Psoas muscle (tissue), 8 donors: ENCODE data around the gene CALCOCO2. TPM values are rescaled to one million over a fixed set of nuclear protein-coding genes. Genes with fewer than 3 reads are reported as not detected.

Source experiments
- ATAC-seq, 4 donors: fragments of 200-7000 bp; cut with Tn5 transposase; one replicate each; pipeline ENCODE4 v1.9.1; 2020; ENCODE audit warnings: moderate library complexity in 3 of 4, mild to moderate bottlenecking in 2 of 4
- DNase-seq, 2 donors: peaks; one replicate each; pipeline ENCODE4 v3.0.0-alpha.2; 2020
- H3K27ac ChIP-seq: fragments of 200-600 bp; one replicate; pipeline ENCODE4 v1.8.0; 2022
- H3K27me3 ChIP-seq, 3 donors: fragments of 200-600 bp in 1 of 3; one replicate each; pipeline versions ENCODE4 v1.6.1 to v1.8.0; 2013 to 2022; ENCODE audit warnings: low read length in 2 of 3, mild to moderate bottlenecking in 2 of 3, moderate library complexity in 1 of 3; ENCODE audit not compliant: insufficient read depth in 3 of 3
- H3K36me3 ChIP-seq, 2 donors: fragments of 200-600 bp in 1 of 2; one replicate each; pipeline versions ENCODE4 v1.6.1 to v1.8.0; 2013 to 2022; ENCODE audit warnings: low read depth in 1 of 2, mild to moderate bottlenecking in 1 of 2, moderate library complexity in 1 of 2; ENCODE audit not compliant: insufficient read depth in 1 of 2
- H3K4me1 ChIP-seq: fragments of 200-600 bp; one replicate; pipeline ENCODE4 v1.8.0; 2022
- H3K4me3 ChIP-seq: fragments of 200-600 bp; one replicate; pipeline ENCODE4 v1.8.0; 2022; ENCODE audit warnings: mild to moderate bottlenecking
- H3K9me3 ChIP-seq: fragments of 200-600 bp; one replicate; pipeline ENCODE4 v1.8.0; 2022
- CTCF ChIP-seq: fragments of 200-600 bp; IDR thresholded peaks from one replicate; pipeline ENCODE4 v1.8.0; 2022; ENCODE audit warnings: antibody characterized with exemption
- WGBS, 3 donors: extraction: QIAGEN DNeasy Blood & Tissue Kit; methylation state at CpG; one replicate each; pipeline versions ENCODE4 v1.1.6 to v1.1.7; 2013; 5-methylcytosine and 5-hydroxymethylcytosine counted together
- intact Hi-C, 2 donors: fragments of 100-400 bp; cut with DNase I; formaldehyde crosslinking; loops; one replicate each; pipeline versions ENCODE4 v1.11.0 to v1.14.2; 2022
- polyA plus RNA-seq, 3 donors: library from polyadenylated mRNA; stranded (reverse); fragments of 200-250 nt; gene quantifications; one replicate each; pipeline ENCODE4 v1.2.3, GENCODE V29; 2013
- total RNA-seq, 4 donors: library from RNA; stranded (reverse); fragmentation: NEBNext Ultra II Directional in 2 of 4; extraction: Animal tissue kit (Norgen Biotek cat#: 25700) in 2 of 4; gene quantifications; one replicate each; pipeline versions ENCODE4 v1.2.1 to v1.2.4, GENCODE V29; 2021 to 2023
- donor health status: healthy with polysubstance abuse.
- donor health status: DM: no; HTN: no; CAD: no; lungs with moderate emphysema.
- donor health status: Bipolar disorder and iron deficiency.
- donor health status: healthy.
- donor health status: DM: yes; HTN: yes; CAD: no.
- donor health status: DM: no; HTN: no; CAD: no.
- donor health status: DM: no; HTN: no; CAD: no.
- donor health status: DM: yes; HTN: yes; CAD: no.

The CALCOCO2 gene
- total and polyA plus RNA-seq, 7 donors = 87.2 to 212 (median 172) TPM

GRCh38 chr17:48878920-48879898, 48.4 kb downstream of the CALCOCO2 start:
- 19 to 23% (median 21%) methylated on average over 12 of the region's 12 CpGs for WGBS, 3 donors
- no peaks in the 10 kb centered on the region for H3K9me3 ChIP-seq
- intact Hi-C loops = loop anchor here (1.0 to 2.0 kb wide), 3 partner anchors 64 to 202 kb away; no protein-coding TSS in a partner anchor
- TF ChIP-seq CTCF = peak; percentile 92
- no peaks in the 10 kb centered on the region for H3K27me3 ChIP-seq
- H3K36me3 ChIP-seq = no peaks in the 10 kb centered on the region
- no peak for DNase-seq
- no peak overlapping the region for H3K27ac ChIP-seq
- ATAC-seq = peak; percentile 80 to 91 (median 87)
- no peak overlapping the region for H3K4me3 ChIP-seq
- no peaks in the 10 kb centered on the region for H3K4me1 ChIP-seq

GRCh38 chr17:48882272-48882671, 51.4 kb downstream of the CALCOCO2 start:
- peaks cover 5% of the 10 kb centered on the region for H3K4me1 ChIP-seq
- H3K27me3 ChIP-seq = no peaks in the 10 kb centered on the region
- intact Hi-C loops = loop anchor here in 1 of 2 donors (5.0 kb wide), 1 partner anchor 205 kb away; no protein-coding TSS in a partner anchor
- no peak overlapping the region for H3K4me3 ChIP-seq
- no peaks in the 10 kb centered on the region for H3K9me3 ChIP-seq
- ATAC-seq = no peak
- no peak for DNase-seq
- TF ChIP-seq CTCF = no peak
- WGBS, 3 donors = 79 to 90% (median 79%) methylated on average over 2 of the region's 2 CpGs
- no peak overlapping the region for H3K27ac ChIP-seq
- no peaks in the 10 kb centered on the region for H3K36me3 ChIP-seq

- 49 to 51% (median 49%) methylated on average over 10 of the region's 10 CpGs for WGBS, 3 donors
- no peak for TF ChIP-seq CTCF
- Histone ChIP-seq H3K36me3 (no peaks in the 10 kb centered on the region), H3K4me1 (peaks cover 5% of the 10 kb centered on the region), H3K27me3 (no peaks in the 10 kb centered on the region), H3K27ac (no peak overlapping the region), H3K4me3 (no peak overlapping the region), H3K9me3 (no peaks in the 10 kb centered on the region)
- intact Hi-C loops = loop anchor here in 1 of 2 donors (5.0 kb wide), 1 partner anchor 206 kb away; no protein-coding TSS in a partner anchor
- DNase-seq (no peak), ATAC-seq (no peak)
Observed at GRCh38 chr17:48883171-48883570, 52.3 kb downstream of the CALCOCO2 start.

- Histone ChIP-seq H3K9me3 (no peaks in the 10 kb centered on the region), H3K4me3 (no peak overlapping the region), H3K27ac (no peak overlapping the region), H3K36me3 (peaks cover 2 to 11% of the 10 kb centered on the region in 2 donors), H3K4me1 (peaks cover 8% of the 10 kb centered on the region), H3K27me3 (no peaks in the 10 kb centered on the region)
- intact Hi-C loops = no loop called here
- DNase-seq (no peak), ATAC-seq (no peak)
- 88 to 97% (median 91%) methylated on average over 2 of the region's 2 CpGs for WGBS, 3 donors
- TF ChIP-seq CTCF = no peak
Observed at GRCh38 chr17:48890086-48890485, 59.3 kb downstream of the CALCOCO2 start.
